NCI-H774 (cell line): ENCODE results near the gene MPZL3.
"Not testable (repeated sequence)": the region's sequence is repeated elsewhere in the genome, so short reads cannot be mapped to it uniquely, and the experiment has no call there.

ENCODE experiments used
- DNase-seq: peaks from one replicate; lab custom pipeline; 2025; lab: John Stamatoyannopoulos, UW

The MPZL3 gene

GRCh38 chr11:118184784-118185579, 67.2 kb downstream of the MPZL3 start:
- no peak for DNase-seq

GRCh38 chr11:118183691-118184090, 68.5 kb downstream of the MPZL3 start:
- not testable (repeated sequence) for DNase-seq

DNA sequence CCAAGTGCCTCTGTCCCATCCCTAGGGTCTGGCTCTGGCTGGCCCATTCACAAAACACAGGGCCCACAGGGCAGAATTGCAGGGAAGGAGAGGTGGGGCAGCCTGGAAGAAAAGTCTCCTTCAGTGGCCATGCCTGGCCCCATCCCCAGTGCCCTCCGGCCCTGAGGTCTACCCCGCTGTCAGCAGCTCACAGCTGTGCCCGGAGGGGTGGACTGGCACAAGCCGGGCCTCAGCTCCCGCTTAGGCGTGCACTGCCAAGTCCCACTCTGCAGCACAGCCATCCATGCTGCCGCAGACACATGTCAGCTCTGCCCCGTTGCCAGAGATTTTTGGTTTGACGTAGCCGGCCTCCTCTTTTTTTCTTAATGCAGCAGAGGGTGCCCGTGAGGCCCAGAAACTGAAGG, 71.9 kb downstream of the MPZL3 start:
- no peak for DNase-seq

GRCh38 chr11:118176778-118177134, 75.4 kb downstream of the MPZL3 start:
- DNase-seq = no peak
